NCI-H1417 (cell line): ENCODE results near the gene PI4KA.
A peak's percentile ranks its signal among the peaks of the same experiment; 100 is the strongest.
"Not testable (repeated sequence)": the region's sequence is repeated elsewhere in the genome, so short reads cannot be mapped to it uniquely, and the experiment has no call there.

Experiments used
- DNase-seq, 3 experiments: peaks; one replicate each; lab custom pipeline; 2025; lab: John Stamatoyannopoulos, UW

PI4KA gene

DNA sequence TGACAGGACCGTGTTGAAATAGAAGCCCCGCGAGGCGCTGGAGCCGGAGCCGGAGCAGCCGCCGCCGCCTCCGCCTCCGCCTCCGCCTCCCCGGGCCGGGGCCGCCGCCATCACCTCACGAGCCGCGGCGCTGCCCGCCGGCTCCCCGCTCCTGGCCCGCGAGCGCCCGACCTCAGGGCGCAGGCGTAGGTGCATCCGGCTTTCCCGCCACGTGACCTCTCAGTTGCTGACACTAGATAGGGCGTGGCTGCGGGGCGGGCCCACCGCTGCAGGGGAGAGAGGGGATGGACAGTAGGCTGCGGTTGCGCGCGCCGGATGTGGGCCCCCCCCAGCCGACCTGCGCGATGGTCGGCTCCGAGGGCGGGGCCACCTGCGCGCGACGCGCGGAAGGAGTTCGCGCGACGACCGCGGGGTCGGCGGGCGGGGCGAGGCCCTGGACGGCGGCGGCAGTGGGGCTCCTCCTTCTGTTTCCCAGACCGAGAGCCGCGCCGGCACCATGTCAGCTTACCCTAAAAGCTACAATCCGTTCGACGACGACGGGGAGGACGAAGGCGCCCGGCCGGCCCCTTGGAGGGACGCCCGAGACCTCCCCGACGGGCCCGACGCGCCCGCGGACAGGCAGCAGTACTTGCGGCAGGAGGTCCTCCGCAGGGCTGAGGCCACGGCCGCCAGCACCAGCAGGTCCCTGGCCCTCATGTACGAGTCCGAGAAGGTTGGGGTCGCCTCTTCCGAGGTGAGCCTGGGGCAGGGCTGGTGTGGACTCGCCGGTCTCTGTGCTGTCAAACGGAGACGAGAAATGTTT, at the start of gene PI4KA, which contains the start of gene SNAP29:
Gene PI4KA, minus strand, starts transcription at position 197 of the 802 bp plus-strand sequence. Its CDS starts 86 bp downstream, at position 111.
Gene SNAP29, plus strand, starts transcription at position 393 of the 802 bp plus-strand sequence. Its CDS starts 104 bp downstream, at position 497.
- peak; percentile 92 to 96 (median 94) for DNase-seq

DNA sequence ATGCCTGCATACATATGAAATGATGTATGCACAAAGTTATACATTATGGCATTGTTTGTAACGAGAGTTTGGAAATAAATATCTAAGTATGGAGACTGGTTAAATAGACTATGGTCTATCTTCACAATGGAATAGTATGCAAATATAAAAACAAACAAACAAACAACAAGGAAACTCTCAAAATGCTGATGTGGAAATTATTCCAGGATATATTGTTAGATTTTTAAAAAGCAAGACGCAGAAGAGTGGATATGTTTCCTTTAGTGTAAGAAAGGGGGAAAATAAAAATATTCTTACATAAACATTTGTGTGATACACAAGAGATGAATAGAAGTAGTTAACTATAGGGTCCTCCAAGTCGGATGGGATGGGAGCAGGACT, 47.8 kb upstream of the PI4KA start:
- no peak for DNase-seq

DNA sequence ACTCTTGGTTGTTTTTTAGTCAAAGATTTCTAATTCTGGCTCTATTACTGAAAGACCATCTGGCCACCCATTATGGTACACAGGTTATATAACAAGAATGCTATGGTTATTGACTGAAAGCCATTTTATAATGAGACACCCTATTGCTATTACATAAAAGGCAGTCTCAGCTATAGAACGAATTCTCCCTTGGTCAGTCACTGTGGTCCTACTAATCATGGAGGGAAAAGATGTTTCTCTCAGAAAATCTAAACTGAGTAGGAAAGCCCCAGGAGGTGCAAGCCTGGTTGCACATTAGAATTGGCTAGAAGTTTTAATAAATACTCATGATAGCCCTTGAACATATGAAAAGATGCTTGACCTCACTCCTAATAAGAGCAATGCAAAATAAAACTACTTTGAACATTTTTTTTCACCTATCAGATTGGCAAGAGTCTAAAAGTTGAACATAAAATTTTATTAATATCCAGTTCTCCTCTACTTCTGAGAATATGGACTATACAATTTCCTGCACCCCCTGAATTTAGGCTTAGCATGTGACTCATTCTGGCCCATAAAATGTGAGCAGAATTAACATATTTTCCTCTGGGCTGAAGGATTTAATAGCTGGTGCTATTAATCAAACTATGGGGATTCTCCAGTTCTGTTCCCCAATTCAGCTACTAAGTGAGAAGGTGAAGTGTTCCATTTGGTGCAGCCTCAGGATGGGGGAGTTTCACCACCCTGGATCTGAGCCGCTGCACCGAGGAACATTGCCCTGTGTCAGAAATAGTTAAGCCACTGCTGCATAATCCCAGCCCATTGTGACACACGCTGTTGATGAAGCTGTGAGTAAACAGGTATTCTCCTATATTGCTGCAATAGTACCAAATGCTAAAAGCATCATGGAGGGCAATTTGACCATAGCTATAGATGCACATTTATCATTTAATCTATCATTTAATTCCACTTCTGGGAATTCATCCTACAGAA, 47.1 kb upstream of the PI4KA start:
- no peak for DNase-seq

DNA sequence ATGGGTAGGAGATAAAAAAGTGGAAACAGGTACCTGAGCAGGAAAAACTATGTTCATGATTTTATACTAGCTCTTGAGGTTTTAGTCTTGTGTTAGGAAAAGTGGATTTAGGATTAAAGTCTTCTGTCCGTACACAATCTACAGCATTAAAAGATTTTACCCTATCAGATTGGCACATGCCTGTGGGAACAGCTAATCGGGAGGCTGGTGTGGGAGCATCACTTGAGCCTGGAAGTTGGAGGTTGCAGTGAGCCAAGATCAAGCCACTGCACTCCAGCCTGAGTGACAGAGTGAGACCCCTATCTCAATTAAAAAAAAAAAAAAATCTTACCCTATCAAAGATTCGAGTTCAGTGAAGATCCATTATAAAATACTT, 46.4 kb upstream of the PI4KA start:
- no peak for DNase-seq

DNA sequence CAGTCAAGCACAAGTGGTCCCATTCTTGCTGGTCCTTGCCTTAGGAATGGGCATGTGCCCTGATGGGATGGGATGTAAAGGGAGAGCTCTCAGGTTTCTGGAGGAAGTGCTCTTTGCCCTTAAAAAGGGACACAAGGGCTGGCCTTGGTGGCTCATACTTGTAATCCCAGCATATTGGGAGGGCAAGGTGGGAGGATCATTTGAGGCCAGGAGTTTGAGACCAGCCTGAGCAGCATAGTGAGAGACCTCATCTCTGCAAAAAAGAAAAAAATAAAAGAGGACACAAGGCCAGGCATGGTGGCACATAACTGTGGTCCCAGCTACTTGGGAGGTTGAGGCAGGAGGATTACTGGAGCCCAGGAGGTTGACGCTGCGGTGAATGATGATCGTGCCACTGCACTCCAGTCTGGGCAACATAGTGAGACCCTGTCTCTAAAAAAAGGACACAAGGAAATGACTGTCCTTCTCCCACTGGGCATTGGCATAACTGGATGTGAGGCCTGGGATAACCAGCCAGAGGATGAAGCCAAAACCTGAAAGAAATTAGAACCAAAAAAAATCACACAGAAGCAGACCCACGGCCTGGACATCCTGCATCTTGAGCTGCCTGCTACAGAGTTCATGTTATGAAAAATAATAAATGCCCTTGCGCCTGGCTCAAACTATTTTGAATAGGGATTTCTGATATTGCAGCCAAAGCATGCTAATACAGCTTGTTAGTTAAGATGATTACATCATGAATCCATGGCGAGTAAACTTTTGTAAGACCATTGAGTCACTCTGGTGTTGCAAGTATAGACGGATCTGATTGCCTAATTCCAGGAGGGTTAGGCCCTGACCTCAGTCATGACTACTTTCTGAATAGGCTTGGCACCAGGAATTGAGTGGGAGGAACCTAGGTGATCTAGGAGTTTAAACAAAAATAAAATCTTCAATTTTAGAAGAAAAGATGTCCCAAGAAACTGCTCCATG, 45.7 kb upstream of the PI4KA start:
- DNase-seq = no peak

DNA sequence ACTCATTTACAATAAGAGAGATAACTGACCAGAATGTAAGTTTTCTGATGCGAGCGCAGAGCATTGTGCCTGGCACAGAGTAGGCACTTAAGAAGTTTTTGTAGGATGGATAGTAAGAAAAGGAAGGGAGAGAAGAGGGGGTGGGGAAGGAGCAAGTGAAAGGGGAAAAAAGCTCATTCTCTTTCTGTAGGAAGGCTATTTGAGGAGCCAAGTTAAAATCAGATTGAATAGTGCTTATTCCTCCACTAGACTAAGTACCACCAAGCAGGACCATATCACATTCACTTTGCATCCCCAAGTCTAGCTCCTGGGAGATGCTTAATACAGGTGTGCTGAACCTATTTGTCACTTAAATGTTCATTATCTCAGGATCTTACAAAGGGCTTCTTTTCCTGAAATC, 44.5 kb upstream of the PI4KA start:
- DNase-seq = no peak

DNA sequence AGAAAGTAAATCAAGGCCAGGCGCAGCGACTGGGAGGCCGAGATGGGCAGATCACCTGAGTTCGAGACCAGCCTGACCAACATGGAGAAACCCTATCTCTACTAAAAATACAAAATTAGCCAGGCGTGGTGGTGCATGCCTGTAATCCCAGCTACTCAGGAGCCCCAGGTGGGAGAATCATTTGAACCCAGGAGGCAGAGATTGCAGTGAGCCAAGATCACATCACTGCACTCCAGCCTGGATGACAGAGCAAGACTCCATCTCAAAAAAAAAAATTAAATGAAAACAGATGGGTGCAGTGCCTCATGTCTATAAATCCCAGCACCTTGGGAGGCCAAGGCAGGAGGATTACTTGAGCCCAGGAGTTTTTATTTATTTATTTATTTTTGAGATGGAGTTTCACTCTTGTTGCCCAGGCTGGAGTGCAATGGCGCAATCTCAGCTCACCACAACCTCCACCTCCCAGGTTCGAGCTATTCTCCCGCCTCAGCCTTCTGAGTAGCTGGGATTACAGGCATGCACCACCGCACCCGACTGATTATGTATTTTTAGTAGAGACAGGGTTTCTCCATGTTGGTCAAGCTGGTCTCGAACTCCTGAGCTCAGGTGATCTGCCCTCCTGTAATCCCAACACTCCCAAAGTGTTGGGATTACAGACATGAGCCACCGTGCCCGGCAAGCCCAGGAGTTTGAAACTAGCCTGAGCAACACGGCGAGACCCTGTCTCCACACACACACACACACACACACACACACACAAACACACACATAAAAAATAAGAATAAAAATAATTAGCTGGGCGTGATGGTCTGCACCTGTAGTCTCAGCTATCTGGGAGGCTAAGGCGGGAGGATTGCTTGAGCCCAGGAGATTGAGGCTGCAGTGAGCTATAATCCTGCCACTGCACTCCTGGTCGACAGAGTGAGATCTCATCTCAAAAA, 42.8 kb upstream of the PI4KA start:
- not testable (repeated sequence) for DNase-seq

DNA sequence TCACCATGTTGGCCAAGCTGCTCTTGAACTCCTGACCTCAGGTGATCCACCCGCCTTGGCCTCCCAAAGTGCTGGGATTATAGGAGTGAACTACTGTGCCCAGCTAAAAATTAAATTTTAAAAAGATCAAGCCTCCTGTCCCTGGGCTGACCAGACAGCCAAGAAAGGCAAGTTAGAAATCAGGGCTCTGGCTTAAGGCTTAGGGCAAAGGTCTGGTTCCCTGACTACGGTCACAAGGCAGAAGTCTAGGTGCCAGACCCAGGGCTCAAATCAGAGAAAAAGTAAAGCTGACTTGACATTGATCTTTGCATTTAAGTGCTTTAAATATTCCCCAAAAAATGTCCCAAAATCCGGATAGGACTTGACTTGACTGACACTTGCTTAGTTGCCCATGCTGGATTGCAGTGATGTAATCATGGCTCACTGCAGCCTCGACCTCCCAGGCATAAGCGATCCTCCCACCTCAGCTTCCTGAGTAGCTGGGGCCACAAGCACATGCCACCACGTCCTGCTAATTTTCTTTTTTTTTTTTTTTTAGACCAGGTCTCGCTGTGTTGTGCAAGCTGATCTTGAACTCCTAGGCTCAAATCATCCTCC, 41.3 kb upstream of the PI4KA start:
- DNase-seq = no peak

DNA sequence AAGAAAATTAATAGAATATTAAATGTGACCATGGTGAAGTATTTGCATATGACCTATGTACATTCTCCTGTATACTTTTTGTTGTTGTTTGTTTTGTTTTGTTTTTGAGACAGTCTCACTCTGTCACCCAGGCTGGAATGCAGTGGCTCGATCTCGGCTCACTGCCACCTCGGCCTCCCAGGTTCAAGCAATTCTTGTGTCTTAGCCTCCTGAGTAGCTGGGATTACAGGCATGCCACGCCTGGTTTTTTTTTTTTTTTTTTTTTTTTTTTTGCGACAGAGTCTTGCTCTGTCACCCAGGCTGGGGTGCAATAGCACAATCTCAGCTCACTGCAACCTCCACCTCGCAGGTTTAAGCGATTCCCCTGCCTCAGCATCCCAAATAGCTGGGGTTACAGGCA, 39.1 kb upstream of the PI4KA start:
- not testable (repeated sequence) for DNase-seq

DNA sequence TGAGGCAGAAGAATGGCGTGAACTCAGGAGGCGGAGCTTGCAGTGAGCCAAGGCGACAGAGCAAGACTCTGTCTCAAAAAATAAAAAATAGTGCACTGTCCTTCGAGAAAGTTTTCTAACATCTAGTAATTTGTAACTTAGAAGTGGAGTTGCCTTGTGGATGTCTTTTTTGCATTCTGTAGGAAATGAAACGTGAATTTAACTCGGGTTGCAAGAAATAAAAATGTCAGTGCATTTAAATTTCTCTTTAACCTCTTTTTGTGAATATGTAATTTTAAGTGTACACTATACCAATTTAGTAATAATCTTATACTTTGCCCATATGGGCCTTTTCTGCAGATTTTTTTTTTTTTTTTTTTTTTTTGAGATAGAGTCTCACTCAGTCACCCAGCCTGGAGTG, 32.4 kb upstream of the PI4KA start:
- no peak for DNase-seq

DNA sequence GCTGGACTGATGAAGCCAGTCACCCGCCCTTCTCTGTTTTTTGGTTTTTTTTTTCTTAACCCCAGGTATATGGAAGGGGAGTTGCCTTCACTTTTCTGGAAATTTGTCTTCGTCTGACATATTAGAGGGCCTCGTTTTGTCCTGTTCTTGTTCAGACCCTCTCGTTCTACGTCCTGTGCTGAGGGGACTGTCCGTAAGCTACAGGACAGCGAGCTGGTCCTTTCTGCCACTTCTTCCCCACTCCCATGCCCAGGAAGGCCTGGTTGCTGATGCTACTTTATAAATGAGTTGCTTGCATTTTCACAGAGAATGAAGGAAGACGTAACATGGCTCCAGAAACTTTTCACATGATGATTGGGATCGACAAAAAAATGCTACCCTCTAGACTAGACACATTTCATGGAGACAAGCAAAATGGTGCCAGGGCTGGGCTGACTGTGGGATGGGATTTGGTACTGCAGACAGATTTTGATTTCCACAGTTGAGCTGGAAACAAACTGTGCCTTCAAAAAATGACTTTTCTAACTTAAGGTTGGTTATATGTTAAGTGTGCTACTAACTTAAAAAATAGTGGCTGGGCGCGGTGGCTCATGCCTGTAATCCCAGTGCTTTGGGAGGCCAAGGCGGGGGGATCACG, 31.4 kb upstream of the PI4KA start:
- no peak for DNase-seq

DNA sequence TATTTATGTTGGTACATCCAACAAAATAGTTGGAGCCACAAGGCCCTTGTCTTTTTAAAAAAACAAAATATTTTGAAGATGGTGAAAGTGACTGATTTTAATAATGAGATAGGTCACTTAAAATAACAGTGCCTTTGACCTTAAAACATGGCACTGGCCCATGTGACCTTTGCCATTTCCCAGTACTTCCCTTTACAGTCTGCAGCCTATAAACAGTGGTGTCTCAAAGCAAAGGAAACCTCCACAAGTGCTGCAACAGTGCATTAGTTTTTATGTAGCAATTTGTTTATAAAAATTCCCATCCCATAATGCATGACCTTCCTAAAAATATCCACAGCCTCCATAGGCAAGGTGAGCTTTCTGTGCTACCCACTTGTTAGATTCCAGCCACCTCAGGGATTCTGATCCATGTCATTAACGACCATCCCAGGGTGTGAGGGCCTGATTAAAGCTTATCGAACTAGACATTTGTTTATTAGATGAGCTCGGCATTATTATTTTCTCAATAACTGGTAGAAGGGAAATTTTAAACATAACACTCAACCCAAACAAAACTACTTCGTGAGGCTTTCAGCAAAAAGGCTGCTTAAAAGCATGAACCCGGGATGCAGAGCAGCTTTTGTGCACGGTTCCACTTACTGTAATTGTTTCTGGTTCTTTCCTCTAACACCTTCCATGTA, 30.6 kb upstream of the PI4KA start:
- DNase-seq = no peak

DNA sequence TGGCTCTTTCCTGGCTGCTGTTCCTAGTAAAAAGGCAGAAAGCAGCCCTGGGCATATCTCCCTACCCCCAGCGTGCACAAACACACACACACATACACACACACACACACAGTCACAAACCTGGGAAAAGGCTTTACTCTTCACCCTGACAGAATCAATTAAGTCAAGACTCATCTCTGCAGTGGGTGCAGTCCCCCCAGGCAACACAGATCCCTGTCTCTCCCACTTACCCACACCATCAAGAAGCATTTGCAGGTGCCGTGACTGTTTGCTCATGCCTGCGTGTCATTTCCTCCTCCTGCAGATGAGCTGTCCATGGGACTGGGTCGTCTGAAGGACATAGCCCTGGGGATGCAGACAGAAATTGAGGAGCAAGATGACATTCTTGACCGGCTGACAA, 28.8 kb upstream of the PI4KA start:
- no peak for DNase-seq

DNA sequence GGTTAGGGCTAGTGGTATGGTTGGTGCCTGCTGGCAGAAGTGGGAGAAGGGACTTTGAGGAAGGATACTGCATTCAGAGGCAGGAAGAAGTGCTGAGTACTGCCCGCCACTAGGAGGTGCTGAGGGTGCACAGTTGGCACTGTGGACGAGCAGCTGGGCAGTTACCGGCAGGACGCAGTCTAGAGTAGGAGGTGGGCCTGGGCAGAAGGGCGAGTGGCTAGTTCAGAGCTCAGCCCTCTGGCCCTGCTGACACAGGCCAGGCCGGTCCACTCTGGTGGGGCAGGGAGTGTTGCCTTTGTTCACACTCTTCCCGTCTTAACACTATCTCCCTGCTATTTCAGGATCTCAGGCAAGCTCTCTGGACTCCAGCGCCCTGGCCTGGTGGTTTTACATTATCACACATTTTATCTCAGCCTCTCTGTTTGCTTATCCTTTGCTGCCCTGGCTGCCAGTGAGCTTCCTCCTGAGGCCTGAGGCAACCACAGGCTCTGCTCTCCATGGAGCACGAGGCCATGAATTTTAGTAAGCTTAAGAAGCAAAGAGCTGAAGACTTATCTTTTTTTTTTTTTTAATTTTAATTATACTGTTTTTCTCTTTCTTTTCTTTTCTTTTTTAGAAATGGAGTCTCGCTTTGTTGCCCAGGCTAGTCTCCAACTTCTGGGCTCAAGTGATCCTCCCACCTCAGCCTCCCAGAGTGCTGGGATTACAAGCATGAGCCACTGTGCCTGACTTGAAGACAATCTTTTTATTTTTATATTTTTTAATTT, 27.1 kb upstream of the PI4KA start:
- DNase-seq = peak; percentile 0 to 63 (median 26)

DNA sequence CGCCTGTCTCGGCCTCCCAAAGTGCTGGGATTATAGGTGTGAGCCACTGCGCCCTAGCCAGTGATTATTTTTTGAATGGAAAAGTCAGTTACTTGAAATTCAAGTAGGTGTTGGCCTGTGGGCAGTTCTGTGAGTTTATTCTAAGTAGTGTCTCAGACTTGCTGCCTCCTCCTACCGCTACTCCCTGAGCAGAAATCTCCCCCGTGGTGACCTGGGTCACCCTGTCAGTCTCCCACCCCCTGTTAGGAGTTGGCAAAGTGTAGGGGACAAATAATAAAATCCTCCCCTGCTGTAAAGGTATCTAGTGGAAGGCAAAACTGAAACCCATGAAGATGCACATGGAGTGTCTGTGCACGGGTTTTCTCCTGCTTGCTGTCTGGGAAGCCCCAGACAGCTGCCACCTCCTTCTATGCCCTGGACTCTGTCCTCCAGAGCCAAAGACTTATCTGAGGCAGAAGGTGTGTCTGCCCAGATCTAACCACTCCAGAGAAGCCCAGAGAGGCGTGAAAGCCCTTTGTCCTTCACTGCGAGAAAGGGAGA, 26.5 kb upstream of the PI4KA start:
- DNase-seq = no peak

DNA sequence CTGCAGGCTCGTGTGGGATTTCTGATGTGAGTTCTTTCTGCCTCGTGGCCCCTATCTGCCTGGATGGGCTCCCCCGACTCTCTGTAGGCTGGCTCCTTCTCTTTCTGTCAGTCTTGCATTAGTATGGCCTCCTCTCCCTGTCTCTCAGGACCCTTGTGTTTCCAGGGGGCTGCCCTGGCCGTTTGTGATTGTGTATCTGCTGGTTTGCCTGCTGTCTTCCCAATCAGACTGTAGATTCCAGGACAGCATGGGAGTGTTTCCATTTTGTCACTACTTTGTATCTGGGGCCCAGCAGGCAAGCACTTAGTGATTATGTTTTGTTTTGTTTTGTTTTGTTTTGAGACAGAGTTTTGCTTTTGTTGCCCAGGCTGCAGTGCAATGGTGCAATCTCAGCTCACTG, 25.8 kb upstream of the PI4KA start:
- DNase-seq = no peak

DNA sequence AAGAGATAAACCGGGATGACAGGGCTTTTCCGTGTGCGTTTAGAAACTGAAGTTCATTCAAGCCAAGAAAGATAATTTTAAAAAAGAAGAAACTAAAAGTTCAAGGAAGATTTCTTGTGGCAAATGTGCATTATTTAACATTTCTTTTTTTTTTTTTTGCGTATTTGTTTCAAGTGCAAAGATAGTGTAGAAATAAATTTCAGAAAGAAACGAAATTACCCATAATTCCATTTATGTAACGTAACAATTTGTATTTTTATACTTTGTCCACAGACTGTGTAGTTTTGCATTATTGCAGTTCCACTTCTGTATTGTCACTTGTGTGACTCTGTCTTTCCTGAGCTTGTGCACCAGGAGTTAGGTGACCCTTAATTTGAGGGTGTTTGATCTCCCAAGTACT, 24.2 kb upstream of the PI4KA start:
- DNase-seq = no peak
